ENCODE results near the gene RAD51B.

DNA sequence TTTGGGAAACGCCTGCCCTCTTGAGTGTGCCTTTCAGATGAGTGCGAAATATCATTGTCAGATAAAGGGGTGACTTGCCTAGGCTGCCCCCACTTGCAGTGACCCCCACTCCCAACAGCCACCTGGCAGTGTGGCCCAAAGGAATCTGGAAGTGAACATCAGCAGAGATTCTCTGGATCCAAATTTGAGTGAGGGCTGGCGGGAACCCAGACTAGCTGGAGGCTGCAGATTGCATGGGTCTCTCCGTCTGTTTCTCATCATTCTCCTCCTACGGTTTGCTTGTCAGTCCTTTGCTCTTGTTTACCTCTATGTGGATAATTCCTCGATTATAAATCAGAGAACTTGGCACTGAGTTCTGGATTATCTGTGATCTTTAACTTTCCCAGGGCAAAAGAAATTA is 692.5 kb downstream of the RAD51B start:
- TF ChIP-seq EZH2 (IDR thresholded peaks at IDR 0.05) (no peak), POLR2AphosphoS5 (IDR thresholded peaks at IDR 0.05; ENCODE audit: borderline replicate concordance, low read depth, low read length) (no peak)
